Omental fat pad (tissue), 4 donors: ENCODE measurements around the gene CAPRIN2. TPM values are rescaled to one million over a fixed set of nuclear protein-coding genes. Genes with fewer than 3 reads are reported as not detected.

ENCODE experiments used
- ATAC-seq: fragments of 150-250 bp; one replicate; pipeline ENCODE4 v1.9.1; 2016; ENCODE audit warnings: mild to moderate bottlenecking, moderate library complexity; ENCODE audit not compliant: low FRiP score
- DNase-seq: peaks from one replicate; pipeline ENCODE4 v3.0.0-alpha.2; 2019; ENCODE audit warnings: low spot score
- CTCF ChIP-seq, 3 donors: fragments of 450-650 bp; IDR thresholded peaks; one replicate each; pipeline ENCODE4 v1.5.1; 2016 to 2017; ENCODE audit warnings: antibody characterized with exemption in 3 of 3, mild to moderate bottlenecking in 3 of 3, moderate library complexity in 2 of 3
- total RNA-seq, 4 donors: library from RNA; depleted of rRNA; stranded (reverse); fragments of >200 nt; gene quantifications; one replicate each; pipeline ENCODE4 v1.1.0, GENCODE V29; 2016

The CAPRIN2 gene, protein sequence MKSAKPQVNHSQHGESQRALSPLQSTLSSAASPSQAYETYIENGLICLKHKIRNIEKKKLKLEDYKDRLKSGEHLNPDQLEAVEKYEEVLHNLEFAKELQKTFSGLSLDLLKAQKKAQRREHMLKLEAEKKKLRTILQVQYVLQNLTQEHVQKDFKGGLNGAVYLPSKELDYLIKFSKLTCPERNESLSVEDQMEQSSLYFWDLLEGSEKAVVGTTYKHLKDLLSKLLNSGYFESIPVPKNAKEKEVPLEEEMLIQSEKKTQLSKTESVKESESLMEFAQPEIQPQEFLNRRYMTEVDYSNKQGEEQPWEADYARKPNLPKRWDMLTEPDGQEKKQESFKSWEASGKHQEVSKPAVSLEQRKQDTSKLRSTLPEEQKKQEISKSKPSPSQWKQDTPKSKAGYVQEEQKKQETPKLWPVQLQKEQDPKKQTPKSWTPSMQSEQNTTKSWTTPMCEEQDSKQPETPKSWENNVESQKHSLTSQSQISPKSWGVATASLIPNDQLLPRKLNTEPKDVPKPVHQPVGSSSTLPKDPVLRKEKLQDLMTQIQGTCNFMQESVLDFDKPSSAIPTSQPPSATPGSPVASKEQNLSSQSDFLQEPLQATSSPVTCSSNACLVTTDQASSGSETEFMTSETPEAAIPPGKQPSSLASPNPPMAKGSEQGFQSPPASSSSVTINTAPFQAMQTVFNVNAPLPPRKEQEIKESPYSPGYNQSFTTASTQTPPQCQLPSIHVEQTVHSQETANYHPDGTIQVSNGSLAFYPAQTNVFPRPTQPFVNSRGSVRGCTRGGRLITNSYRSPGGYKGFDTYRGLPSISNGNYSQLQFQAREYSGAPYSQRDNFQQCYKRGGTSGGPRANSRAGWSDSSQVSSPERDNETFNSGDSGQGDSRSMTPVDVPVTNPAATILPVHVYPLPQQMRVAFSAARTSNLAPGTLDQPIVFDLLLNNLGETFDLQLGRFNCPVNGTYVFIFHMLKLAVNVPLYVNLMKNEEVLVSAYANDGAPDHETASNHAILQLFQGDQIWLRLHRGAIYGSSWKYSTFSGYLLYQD
- total RNA-seq, result 10 to 100 TPM; 18.0 to 31.4 (median 19.7) TPM

DNA sequence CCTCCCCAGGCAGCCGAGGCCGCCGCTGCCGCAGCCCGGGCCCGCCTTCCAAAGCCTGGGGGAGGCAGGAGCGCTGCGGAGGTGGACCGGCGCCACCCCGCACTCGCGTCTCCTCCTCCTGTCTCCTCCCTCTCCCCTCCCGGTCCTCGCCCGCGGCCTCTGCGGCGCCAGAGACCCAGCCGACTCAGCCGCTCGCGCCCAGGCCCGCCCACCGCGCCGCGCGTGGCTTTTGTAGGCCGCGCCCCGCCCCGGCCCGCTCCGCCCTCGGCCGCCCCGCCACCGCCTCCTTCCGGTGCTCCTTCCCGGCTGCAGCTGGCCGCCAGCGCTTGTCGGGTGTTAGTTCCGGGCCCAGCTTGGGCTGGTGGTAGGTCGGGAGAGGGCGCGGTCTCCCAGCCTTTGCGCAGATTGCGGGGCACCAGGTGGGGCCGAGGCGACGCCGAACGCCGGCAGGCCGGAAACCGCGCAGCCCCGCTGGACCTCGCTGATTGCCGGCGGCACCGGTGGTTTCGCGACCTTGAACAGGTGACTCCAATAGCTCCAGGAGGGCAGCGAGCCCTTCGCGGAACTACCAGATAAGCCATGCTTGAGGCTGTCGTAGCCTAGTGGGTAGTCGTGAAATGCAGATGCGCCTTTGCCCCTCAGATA, at the start of gene CAPRIN2:
TSS of gene CAPRIN2 (minus strand) at position 202 of the 645 bp plus-strand sequence. CDS start 1,431 bp downstream, outside the sequence.
- ATAC-seq (peak; percentile 98), DNase-seq (peak; percentile 74)
- TF ChIP-seq CTCF (IDR thresholded peaks at IDR 0.05), result no peak

- DNase-seq (no peak), ATAC-seq (no peak)
- TF ChIP-seq CTCF (IDR thresholded peaks at IDR 0.05), result no peak
These were observed 42.9 kb upstream of the CAPRIN2 start for GRCh38 chr12:30797689-30798088.

DNA sequence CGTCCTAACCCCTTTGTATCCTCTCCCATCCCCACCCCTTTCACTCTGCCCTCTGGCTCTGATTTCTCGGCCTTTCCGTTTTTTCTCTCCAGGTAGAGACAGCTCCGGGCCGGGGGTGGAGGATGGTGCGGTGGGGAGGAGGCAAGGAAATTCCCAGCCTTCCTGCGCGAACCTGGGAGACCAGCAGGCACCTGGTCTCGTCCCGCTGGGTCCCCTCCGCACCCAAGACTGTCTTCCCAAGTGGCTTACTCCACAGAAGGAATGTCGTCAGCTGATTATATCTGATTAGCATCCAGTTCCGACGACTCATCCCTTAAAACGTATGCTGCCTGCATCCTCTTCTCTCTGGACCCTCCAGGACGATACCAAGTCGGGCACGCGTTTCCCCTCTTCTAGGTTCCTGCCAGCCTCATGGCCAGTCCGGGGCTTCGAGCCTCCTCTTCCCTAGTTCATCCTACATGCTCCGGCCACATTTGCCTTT, 42.2 kb upstream of the CAPRIN2 start:
- no peak for DNase-seq
- no peak for TF ChIP-seq CTCF (IDR thresholded peaks at IDR 0.05)
- ATAC-seq, result no peak

- no peak for DNase-seq
- no peak for TF ChIP-seq CTCF (IDR thresholded peaks at IDR 0.05)
- peak; percentile 59 for ATAC-seq
These were observed 41.6 kb upstream of the CAPRIN2 start for GRCh38 chr12:30796313-30796780.

GRCh38 chr12:30795410-30796312, 40.9 kb upstream of the CAPRIN2 start:
- DNase-seq (peak; percentile 51), ATAC-seq (peak; percentile 72)
- TF ChIP-seq CTCF (IDR thresholded peaks at IDR 0.05), result no peak
